GM21619 (cell line): ENCODE data around the gene TBCK.
"Not testable (repeated sequence)": the region's sequence is repeated elsewhere in the genome, so short reads cannot be mapped to it uniquely, and the experiment has no call there.

ENCODE experiments used
- ATAC-seq: cut with Tn5 transposase; IDR thresholded peaks from one replicate; pipeline ENCODE4 v1.9.1; 2021; ENCODE audit not compliant: unreplicated experiment

TBCK gene

DNA sequence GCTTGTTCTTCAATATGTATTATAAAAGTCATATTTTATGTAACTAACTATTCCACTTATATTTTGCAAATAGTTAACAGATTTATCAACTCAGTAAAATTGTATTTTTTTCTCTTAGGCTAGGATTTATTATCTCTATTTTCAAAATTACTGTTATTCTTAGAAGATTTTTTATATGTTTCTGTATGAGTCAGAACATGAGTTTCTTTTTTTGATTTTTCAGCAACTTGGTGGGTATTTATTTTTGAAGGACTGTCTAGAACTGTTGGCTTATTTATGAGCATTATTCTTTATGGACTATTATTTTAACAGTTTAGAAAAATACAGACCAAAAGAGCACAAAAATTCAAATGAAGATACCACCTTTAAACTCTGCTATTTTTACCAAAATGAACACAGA lies 7.1 kb upstream of the TBCK start:
- no peak for ATAC-seq

DNA sequence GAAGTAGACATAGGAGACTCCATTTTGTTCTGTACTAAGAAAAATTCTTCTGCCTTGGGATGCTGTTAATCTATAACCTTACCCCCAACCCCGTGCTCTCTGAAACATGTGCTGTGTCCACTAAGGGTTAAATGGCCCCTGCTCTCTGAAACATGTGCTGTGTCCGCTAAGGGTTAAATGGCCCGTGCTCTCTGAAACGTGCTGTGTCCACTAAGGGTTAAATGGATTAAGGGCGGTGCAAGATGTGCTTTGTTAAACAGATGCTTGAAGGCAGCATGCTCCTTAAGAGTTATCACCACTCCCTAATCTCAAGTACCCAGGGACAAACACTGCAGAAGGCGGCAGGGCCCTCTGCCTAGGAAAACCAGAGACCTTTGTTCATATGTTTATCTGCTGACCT lies 5.8 kb upstream of the TBCK start:
- ATAC-seq, result not testable (repeated sequence)

DNA sequence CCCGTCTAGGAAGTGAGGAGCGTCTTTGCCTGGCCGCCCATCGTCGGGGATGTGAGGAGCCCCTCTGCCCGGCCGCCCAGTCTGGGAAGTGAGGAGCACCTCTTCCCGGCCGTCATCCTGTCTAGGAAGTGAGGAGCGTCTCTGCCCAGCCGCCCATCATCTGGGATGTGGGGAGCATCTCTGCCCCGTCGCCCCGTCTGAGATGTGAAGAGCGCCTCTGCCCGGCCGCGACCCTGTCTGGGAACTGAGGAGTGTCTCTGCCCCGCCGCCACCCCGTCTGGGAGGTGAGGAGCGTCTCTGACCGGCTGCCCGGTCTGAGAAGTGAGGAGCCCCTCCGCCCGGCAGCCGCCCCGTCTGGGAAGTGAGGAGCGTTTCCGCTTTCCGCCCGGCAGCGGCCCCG lies 5.2 kb upstream of the TBCK start:
- ATAC-seq, result not testable (repeated sequence)

DNA sequence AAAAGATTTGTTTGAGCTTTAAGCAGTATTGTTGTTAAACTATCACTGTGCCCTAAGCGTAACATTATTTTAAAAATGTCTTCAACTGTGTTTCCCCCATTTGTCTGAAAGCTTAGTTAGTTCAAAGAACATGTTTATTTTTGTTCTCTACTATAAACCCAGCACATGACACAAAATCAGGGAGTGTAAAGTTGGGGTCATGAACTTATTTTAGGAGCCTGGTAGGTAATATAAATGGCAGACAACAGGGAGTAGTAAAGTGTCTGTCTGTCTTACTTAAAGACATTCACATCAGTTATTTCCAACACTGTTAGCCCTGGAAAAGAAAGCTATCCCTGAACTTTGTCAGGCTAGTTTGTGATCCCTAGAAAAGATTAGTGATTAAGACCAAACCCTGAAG lies 4.2 kb upstream of the TBCK start:
- no peak for ATAC-seq

DNA sequence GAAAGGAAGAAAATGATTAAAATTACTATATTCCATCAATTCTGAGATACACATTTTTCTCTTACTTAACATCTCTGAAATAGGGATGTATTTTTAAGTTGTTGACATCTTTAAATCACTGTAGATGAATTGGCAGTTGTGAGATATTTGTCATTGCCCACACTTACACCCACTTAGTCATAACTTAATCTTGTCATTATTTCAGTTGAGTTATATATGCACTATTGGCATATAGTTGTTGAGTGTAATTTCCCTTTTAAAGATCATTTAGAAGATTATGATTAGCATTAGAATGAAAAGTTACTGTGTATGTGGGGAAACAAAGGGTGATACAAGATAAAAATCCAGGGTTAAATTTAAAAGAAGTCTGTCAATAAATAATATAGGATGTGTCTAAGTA lies 2.5 kb upstream of the TBCK start:
- ATAC-seq, result no peak

DNA sequence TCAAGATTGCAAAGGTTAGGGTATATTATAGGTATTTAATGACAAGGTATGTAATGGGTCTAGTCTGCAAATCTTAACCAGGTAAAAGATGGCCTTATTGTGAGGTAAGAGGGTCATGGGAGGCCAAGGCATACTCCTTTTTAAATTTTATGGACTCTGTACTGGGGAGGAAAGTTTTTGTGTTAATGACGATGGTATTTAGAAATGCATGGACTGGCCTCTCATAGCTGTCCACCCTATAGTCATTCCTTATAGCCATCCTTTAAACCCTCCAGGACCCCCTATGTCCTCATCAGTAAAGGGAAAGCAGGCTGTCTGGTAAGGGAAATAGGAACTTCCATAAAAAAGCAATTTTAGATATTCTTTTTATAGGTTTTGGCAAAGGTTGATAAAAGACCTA lies 1.8 kb upstream of the TBCK start:
- no peak for ATAC-seq

DNA sequence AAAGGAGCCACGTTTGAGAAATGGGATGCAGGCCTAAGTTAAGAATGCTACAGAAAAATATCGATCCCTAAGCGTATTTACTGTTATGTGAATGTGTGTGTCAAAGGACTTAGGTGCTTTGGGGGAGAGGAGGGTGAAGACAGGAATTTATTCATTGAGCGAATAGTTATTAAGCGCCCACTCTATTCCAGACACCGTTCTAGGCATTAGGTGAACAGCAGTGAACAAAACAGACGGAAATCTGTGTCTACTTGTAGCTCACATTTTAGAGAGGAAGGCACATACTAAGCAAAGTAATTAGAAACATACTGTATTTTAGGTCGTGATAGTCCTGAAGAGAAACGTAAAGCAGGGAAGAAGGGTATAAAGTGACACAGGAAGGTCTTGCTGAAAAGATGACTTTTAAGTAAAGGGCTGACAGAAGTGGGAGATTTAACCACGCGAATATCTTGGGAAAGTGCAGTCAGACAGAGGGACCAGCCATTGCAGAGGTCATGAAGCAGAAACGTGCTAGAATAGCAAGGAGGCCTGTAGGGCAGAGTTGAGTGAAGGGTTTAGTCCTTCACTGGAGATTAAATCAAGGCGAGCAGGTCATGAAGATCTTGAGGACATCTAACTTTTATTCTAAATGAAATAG lies 882 bp upstream of the TBCK start:
- no peak for ATAC-seq

DNA sequence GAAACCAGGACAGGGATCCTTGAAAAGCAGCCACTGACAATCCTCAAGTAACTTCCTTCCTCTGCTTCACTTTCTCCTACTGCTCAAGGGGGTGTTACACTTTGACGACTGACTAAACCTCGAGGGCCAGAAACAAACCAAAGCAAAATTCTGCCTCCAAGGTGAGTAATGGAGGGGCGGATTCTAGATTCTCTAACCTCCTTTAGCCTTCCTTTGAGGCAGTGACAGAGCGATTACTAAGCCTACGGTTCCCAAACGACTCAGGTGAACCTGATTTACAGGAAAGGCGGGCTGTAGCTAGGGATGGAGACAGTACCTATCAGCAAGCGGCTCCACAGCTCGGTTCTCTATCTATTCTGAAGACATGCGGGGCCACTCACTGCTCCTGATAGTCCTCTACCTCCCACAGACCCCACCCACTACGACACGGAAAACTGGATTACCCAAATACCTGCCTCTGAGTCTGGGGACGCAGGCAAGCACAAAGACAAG lies 487 bp downstream of the TBCK start:
- ATAC-seq, result peak; percentile 23

DNA sequence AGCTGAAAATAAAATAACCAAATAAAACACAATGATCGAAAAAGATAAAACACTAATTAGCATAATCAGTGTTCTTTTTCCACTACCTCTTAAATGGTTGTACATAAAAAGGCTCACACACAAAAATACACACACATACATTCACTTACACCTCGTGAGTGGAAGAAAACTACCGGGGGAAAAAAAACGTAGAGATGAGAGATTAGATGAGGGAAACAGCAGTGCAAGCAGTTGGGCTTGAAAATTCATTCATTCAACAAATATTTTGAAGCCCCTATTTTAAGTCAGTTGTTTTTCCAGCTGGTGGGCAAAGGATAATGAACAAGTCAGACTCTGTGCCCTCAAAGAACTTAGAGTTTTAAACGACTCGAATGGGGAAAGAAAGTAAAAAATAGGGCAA lies 1.0 kb downstream of the TBCK start:
- ATAC-seq, result no peak

DNA sequence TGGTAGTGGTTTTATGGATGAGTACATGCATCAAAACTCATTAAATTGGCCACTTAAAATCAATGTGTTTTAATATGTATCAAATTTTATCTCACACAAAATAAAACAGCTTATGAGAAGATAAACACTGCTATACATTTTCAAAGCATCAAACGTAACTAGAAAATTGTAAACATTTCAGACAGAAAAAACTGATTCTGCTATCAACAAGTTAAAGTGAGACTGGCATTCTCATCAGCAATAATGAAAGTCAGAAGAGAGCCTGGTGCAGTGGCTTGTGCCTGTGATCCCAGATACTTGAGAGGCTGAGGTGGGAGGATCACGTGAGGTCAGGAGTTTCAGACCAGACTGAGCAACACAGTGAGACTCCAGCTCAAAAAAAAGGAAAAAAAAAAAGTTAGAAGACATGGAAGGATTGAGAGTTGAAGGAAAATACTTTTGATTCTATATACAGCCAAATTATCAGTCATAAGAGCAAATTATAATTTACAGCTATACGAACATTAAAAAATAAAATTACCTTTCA lies 2.9 kb downstream of the TBCK start:
- no peak for ATAC-seq

DNA sequence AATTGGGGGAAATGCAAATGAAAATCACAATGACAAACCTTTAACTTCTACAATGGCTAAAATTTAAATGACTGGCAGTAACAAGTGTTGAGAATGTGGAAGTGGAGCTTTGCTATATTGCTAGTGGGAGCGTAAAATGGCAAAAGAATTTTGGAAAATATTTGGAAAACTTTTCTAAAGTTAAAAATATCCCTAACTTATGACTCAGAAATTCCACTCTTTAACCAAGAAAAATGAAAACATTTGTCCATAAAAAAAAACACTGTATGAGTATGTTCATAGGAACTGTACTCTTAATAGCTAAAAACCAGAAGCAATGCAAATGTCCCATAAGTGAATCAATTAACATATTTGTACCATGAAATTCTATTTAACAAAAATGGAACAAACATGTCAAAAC lies 3.6 kb downstream of the TBCK start:
- ATAC-seq, result no peak

DNA sequence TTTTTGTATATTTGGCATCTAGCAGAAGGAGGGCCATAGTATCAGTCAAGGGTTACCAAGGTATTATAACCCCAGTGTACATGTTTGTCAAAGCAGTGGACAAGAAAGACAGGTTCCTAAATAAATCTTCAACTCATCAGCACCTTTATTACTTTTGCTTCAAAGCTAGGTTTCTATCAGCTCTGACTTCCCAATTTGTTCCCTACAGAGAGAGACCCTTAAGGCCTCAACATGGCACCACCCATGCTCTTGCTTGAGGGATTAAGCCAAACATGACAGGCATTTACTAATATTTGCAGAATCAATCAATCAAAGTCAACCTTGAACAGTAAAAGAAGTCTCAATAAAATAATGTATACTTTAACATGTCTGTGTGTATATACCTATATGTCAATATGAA lies 9.4 kb downstream of the TBCK start:
- no peak for ATAC-seq

DNA sequence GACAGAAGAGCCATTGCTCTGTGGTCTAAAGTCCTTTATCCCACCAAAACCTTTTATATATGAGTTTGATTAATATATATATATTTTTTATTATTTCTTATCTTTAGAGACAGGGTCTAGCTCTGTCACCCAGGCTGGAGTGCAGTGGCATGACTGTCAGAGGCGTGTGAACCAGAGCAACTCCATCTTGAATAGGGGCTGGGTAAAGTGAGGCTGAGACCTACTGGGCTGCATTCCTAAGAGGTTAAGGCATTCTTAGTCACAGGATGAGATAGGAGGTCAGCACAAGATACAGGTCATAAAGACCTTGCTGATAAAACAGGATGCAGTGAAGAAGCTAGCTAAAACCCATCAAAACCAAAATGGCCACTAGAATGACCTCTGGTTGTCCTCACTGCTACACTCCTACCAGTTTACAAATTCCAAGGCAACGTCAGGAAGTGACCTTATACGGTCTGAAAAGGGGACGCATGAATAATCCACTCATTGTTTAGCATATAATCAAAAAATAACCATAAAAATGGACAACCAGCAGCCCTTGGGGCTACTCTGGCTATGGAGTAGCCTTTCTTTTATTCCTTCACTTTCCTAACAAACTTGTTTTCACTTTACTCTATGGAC lies 10.5 kb downstream of the TBCK start:
- ATAC-seq, result no peak

DNA sequence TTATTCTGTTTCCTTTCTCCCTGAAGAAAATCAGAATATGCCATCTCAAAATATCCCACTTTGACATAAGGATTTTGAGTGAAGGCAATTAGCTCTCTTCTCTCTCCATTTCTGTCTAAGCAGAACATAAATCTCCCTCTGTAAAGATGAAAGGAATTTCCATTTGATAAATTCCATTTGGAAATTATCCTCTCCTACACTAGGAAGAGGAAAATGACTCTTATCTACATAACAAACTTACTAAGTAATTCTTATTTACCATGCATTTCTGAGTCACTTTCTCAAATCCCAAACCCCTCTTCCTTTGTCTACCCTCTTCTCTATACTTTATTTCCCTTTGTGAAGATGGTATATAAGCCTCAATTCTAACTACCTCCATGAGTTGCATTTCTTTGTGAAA lies 11.4 kb downstream of the TBCK start:
- ATAC-seq, result no peak

DNA sequence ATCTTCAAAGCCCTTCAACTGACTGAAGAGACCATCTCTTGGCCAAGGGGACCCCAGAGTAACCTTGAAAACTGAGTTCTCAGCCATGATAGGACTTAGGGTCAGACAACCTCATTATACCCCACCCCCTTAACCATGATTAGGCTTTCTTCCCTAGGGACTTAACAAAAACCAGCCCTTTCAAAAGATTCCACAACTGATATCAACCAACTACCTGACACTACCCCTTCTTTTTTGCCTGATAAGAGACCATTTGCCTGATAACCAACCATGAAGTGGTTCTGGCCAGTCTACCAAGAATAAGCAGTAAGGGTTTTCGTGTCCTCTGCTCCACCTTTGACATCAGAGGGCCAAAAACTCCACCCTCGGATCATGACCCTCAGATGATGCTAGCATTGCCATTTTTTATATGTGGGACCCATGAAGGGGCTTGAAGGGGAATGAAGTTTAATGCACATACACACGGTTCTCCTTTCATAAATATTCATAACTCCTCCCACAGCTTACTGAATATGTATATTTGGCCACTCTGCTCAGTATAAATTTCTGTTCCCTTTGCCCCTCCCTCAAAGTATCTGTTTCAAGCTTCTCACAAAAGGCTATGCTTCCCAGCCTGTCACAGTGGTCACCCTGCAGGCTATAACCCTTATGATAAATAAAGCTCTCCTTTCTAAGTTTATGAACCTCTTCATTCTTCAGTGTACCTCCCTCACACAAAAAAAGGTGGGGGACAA lies 12.3 kb downstream of the TBCK start:
- ATAC-seq, result no peak

DNA sequence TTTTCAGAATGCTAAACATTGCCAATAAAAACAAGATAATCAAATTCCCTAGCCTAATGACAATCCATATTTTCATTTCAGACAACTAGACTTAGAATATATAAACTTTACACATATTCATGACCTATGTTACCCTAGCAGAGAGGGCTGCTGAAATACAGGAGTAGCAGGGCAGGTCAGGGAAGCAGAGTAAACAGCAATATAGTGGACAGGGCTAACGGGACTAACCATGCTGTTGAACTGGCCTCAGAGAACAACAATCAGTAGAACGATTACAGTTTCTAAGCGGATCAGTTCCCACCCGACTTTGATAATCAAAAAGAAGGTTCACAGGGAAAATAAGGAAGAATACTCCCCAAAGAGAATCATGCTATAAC lies 14.0 kb downstream of the TBCK start:
- no peak for ATAC-seq

DNA sequence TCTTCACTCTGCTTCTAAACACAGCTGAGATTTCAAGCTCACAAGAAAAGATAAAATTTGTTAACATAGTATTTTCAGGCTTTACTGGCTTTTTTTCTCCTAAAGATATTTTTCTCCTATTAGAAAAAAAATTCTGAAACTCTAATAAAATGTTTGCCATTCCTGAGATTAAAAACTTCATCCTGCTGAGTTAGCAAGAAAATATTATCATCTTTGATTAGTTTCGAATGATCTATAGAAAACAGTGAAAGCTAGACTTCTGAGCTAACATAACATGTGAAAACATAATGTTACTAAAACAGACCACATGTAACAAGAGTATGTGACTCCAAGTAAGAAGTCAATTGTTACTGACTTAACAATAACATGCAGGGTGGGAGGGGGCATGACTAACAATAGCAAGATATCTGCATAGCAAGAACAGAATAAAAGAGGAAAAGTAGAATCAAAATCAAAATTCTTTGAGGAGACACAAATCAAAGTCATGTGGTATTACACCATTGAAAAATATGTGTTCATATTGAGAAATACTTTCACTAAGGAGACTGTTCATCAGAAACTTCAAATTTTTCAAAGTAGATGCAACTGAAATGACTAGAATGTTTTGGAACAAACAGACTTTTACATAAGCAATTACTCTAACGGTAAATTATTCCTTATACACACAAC lies 14.5 kb downstream of the TBCK start:
- ATAC-seq, result no peak

DNA sequence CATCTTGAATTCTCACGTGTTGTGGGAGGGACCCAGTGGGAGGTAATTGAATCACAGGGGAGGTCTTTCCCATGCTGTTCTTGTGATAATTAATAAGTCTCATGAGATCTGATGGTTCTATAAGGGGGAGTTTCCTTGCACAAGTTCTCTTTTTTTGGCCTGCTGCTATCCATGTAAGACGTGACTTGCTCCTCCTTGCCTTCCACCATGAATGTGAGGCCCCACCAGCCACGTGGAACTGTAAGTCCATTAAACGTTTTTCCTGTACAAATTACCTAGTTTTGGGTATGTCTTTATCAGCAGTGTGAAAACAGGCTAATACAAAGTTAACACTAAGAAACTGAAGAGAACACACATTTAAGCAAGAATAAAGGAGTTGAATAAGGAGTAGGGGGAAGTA lies 16.0 kb downstream of the TBCK start:
- ATAC-seq, result no peak

DNA sequence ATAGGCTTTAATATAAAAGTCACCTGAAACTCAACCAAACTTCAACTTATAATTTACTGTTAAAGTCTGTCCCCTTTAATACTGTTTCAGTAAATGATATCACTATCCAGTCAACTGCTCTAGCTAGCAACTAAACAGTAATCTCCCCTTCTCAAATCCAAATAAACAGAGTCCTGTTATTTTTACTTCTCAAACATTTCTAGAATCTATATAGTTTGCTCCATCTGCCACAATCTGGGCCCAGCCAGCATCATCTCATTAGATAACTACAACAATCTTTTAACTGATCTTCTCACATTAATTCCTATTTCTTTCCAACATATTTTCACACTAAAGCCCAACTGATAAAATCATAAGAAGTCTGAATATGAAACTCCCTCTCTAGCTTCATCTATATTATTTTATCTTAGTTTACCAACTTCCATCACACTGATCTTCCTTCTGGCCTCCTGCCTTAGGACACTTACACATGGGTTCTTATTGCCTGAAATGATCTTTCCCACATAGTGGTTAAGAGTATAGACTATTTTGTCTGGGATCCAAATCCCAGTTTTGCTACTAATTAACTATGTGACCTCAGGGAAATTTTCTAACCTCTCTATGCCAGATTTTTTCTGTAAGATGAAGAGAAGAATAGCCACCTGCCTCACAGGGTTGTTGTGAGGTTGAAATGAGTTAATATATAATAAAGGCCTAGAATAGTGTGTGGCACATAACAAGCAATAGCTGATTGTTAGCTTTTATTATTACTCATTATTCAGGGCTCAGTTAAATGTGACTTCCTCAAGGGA lies 18.6 kb downstream of the TBCK start:
- ATAC-seq, result no peak

DNA sequence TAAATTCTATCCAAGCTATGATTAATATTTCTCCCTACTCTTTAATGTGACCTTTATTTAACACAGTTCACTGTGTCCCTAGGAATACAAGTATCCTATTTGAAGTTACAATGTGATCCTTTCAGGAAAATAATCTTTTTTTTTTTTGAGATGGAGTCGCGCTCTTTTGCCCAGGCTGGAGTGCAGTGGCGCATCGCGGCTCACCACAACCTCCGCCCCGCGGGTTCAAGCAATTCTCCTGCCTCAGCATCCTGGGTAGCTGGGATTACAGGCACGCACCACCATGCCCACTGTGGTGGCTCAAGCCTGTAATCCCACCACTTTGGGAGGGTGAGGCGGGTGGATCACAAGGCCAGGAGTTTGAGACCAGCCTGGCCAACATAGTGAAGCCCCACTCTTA lies 21.9 kb downstream of the TBCK start:
- ATAC-seq, result no peak

DNA sequence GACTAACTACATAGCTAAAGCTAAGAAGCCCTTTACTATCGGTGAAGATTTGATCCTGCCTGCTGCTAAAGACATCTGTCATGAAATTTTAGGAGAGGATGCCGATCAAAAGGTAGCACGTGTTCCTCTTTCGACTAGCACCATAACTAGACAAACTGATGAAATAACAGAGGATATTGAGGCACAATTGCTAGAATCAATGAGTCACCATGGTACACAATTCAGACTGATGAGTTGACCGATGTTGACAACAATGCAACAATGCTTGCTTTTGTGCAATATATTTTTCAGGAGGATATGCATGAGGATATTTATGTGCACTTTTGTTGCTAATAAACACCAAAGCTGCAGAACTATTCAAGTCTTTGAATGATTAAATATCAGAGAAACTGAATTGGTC lies 24.3 kb downstream of the TBCK start:
- ATAC-seq, result no peak
